HCT116 (cell line): Measurements from ENCODE around the gene SH3D21. TPM values are rescaled to one million over a fixed set of nuclear protein-coding genes. Genes with fewer than 3 reads are reported as not detected.

Experiments used
- ATAC-seq: fragments of 200-7000 bp; cut with Tn5 transposase; 2 replicates; pipeline ENCODE4 v1.9.1; 2020; ENCODE audit warnings: mild to moderate bottlenecking, moderate library complexity
- BruUV-seq: library from RNA; stranded (reverse); fragments of 400-500 nt; replicated peaks from 2 replicates; lab custom pipeline; 2021; lab: Mats Ljungman, UMichigan
- CTCF ChIA-PET: fragments of 300-600 bp; sonication (Branson Sonifier 250); formaldehyde crosslinking; loops from one replicate; lab custom pipeline; 2021; ENCODE audit warnings: antibody characterized with exemption; lab: Charles Lee
- POLR2A ChIA-PET: fragments of 300-600, 350-600 bp; sonication (Branson Sonifier 250); formaldehyde crosslinking; loops from one replicate; lab custom pipeline; 2021; ENCODE audit warnings: antibody characterized with exemption; lab: Charles Lee
- RAD21 ChIA-PET, 2 experiments: fragments of 300-600 bp; sonication (Branson Sonifier 250); formaldehyde crosslinking; loops; one replicate each; lab custom pipeline; 2023; ENCODE audit warnings: low total read pairs in 2 of 2; ENCODE audit not compliant: uncharacterized antibody in 2 of 2, unreplicated experiment in 2 of 2, low non-redundant PET in 1 of 2; lab: Charles Lee
- DNase-seq: peaks from one replicate; pipeline ENCODE4 v3.0.0-alpha.2; 2010; ENCODE audit warnings: low read depth, low spot score
- H2AFZ ChIP-seq: fragments of 200-600 bp; shearing (Covaris generic), sonication (generic); 2 replicates; pipeline ENCODE4 v1.6.1; 2017; ENCODE audit warnings: low read depth, mixed run types, mixed read lengths, antibody characterized with exemption, low read length; ENCODE audit not compliant: poor library complexity, severe bottlenecking
- H3K27ac ChIP-seq: 2 replicates; pipeline ENCODE4 v1.5.1; 2012; ENCODE audit warnings: low read depth, low read length
- H3K27me3 ChIP-seq: fragments of 200-600 bp; sonication (generic); 2 replicates; pipeline ENCODE4 v1.6.1; 2016; ENCODE audit warnings: mixed run types, low read length, mixed read lengths; ENCODE audit not compliant: insufficient read depth
- H3K36me3 ChIP-seq, 2 experiments: fragments of 200-500 bp in 1 of 2; fragments of 200-600 bp in 1 of 2; sonication (Bioruptor generic) in 1 of 2; sonication (generic) in 1 of 2; 2 replicates each; pipeline versions ENCODE4 v1.5.1 to v1.6.1; 2014 to 2016; ENCODE audit warnings: low read length in 2 of 2, inconsistent platforms in 1 of 2, mixed read lengths in 1 of 2, mixed run types in 1 of 2; ENCODE audit not compliant: insufficient read depth in 2 of 2, control insufficient read depth in 1 of 2
- H3K4me1 ChIP-seq, 2 experiments: fragments of 200-600 bp in 1 of 2; sonication (generic) in 1 of 2; 2 replicates each; pipeline versions ENCODE4 v1.5.1 to v1.6.1; 2012 to 2017; ENCODE audit warnings: low read length in 2 of 2, inconsistent platforms in 1 of 2, mild to moderate bottlenecking in 1 of 2, mixed read lengths in 1 of 2, mixed run types in 1 of 2, moderate library complexity in 1 of 2; ENCODE audit not compliant: insufficient read depth in 2 of 2, control insufficient read depth in 1 of 2
- H3K4me2 ChIP-seq: fragments of 200-600 bp; sonication (generic); 2 replicates; pipeline ENCODE4 v1.6.1; 2017; ENCODE audit warnings: mixed run types, low read length, mixed read lengths
- H3K4me3 ChIP-seq, 2 experiments: fragments of 200-600 bp in 1 of 2; sonication (generic) in 1 of 2; replicated peaks in 1 of 2; 2 replicates each; pipeline ENCODE4 v1.5.1; 2011 to 2016; ENCODE audit warnings: low read length in 2 of 2, control low read depth in 1 of 2, low read depth in 1 of 2, mild to moderate bottlenecking in 1 of 2, mixed read lengths in 1 of 2, mixed run types in 1 of 2
- H3K79me2 ChIP-seq: fragments of 200-600 bp; sonication (generic); 2 replicates; pipeline ENCODE4 v1.6.1; 2017; ENCODE audit warnings: mild to moderate bottlenecking, mixed run types, low read length, moderate library complexity, mixed read lengths; ENCODE audit not compliant: insufficient read depth
- H3K9ac ChIP-seq: fragments of 200-600 bp; sonication (generic); 2 replicates; pipeline ENCODE4 v1.6.1; 2016; ENCODE audit warnings: low read length, mixed read lengths
- H3K9me2 ChIP-seq: fragments of 200-600 bp; sonication (generic), shearing (Covaris generic); 2 replicates; pipeline ENCODE4 v1.6.1; 2017; ENCODE audit warnings: mixed run types, mild to moderate bottlenecking, moderate library complexity; ENCODE audit not compliant: insufficient read depth
- H3K9me3 ChIP-seq, 2 experiments: fragments of 200-500 bp in 1 of 2; fragments of 200-600 bp in 1 of 2; sonication (Bioruptor generic) in 1 of 2; sonication (generic) in 1 of 2; 2 replicates each; pipeline ENCODE4 v1.6.1; 2014 to 2017; ENCODE audit warnings: low read length in 2 of 2, mixed read lengths in 2 of 2, inconsistent platforms in 1 of 2, low read depth in 1 of 2, mild to moderate bottlenecking in 1 of 2, mixed run types in 1 of 2, moderate library complexity in 1 of 2; ENCODE audit not compliant: control insufficient read depth in 1 of 2, insufficient read depth in 1 of 2
- H4K20me1 ChIP-seq: fragments of 200-600 bp; sonication (generic), shearing (Covaris generic); 2 replicates; pipeline ENCODE4 v1.6.1; 2017; ENCODE audit warnings: mixed run types, mild to moderate bottlenecking, moderate library complexity; ENCODE audit not compliant: insufficient read depth
- CEBPB ChIP-seq: IDR thresholded peaks from 2 replicates; pipeline ENCODE4 v1.6.1; 2012; ENCODE audit warnings: low read depth
- ELF1 ChIP-seq: IDR thresholded peaks from 2 replicates; pipeline ENCODE4 v1.6.1; 2012; ENCODE audit warnings: low read depth, borderline replicate concordance
- EZH2 ChIP-seq: fragments of 200-600 bp; sonication (generic); IDR thresholded peaks from 2 replicates; pipeline ENCODE4 v1.6.1; 2017; ENCODE audit warnings: antibody characterized with exemption, mixed run types
- JUND ChIP-seq: IDR thresholded peaks from 2 replicates; pipeline ENCODE4 v1.6.1; 2012
- MAX ChIP-seq: IDR thresholded peaks from 2 replicates; pipeline ENCODE4 v1.6.1; 2012
- POLR2AphosphoS5 ChIP-seq: IDR thresholded peaks from 2 replicates; pipeline ENCODE4 v1.6.1; 2011; ENCODE audit warnings: mild to moderate bottlenecking, low read depth, low read length, moderate library complexity
- ZFX ChIP-seq: fragments of 450-650 bp; IDR thresholded peaks from 2 replicates; pipeline ENCODE4 v1.6.1; 2017
- intact Hi-C: fragments of 100-400 bp; cut with micrococcal nuclease; formaldehyde crosslinking; loops from 2 replicates; pipeline ENCODE4 v1.10.0; 2022
- total RNA-seq: library from RNA; stranded (reverse); gene quantifications from one replicate; pipeline ENCODE4 v1.2.1, GENCODE V29; 2021; ENCODE audit not compliant: unreplicated experiment

The SH3D21 gene
- total RNA-seq, 1 experiment from 2014 or later: 9.3 TPM

- peak overlapping the region; percentile 76 for H3K9ac ChIP-seq
- peak overlapping the region; percentile 89 for H3K27ac ChIP-seq
- H3K9me3 ChIP-seq: no peaks in the 10 kb centered on the region
- POLR2A ChIA-PET: interaction anchor here (1.3 to 3.3 kb wide), 2 partner anchors 64 to 79 kb away, joined by 6 to 12 read pairs; no protein-coding TSS in a partner anchor
- no peaks in the 10 kb centered on the region; a peak in 1 of 4 replicates for H3K36me3 ChIP-seq
- TF ChIP-seq ZFX: peak; percentile 34
- TF ChIP-seq EZH2: no peak
- TF ChIP-seq, all 23 proteins: peak for 1
- BruUV-seq: no TSS peak
- CTCF ChIA-PET: interaction anchor here (1.1 to 1.3 kb wide), 3 partner anchors 20 to 172 kb away, joined by 4 to 7 read pairs (median 4); partner anchors contain the start of gene TRAPPC3
- Histone ChIP-seq H3K4me3 (peak overlapping the region; percentile 58 to 69), H3K4me1 (peaks cover 20 to 57% of the 10 kb centered on the region in 2 experiments), H3K79me2 (peaks cover 11% of the 10 kb centered on the region; the same call in 1 of the 2 replicates), H3K27me3 (no peaks in the 10 kb centered on the region), H4K20me1 (no peaks in the 10 kb centered on the region), H2AFZ (no peak overlapping the region), H3K9me2 (no peaks in the 10 kb centered on the region), H3K4me2 (peak overlapping the region; percentile 87)
- RAD21 ChIA-PET: no interaction called here
- intact Hi-C loops: no loop called here
- DNase-seq (no peak), ATAC-seq (peak; percentile 13)
Observed at GRCh38 chr1:36322041-36322785, 16.0 kb downstream of the SH3D21 start.

GRCh38 chr1:36322786-36323635, 16.8 kb downstream of the SH3D21 start:
- Histone ChIP-seq H2AFZ (no peak overlapping the region), H3K9me3 (no peaks in the 10 kb centered on the region), H3K4me1 (peaks cover 20 to 60% of the 10 kb centered on the region in 2 experiments), H3K9me2 (no peaks in the 10 kb centered on the region), H3K27ac (peak overlapping the region; percentile 89), H3K4me3 (peak overlapping the region; percentile 58 to 69), H3K27me3 (no peaks in the 10 kb centered on the region), H3K4me2 (peak overlapping the region; percentile 87), H3K9ac (peak overlapping the region; percentile 76), H4K20me1 (no peaks in the 10 kb centered on the region), H3K79me2 (peaks cover 11% of the 10 kb centered on the region; the same call in 1 of the 2 replicates), H3K36me3 (no peaks in the 10 kb centered on the region; a peak in 1 of 4 replicates)
- BruUV-seq: no TSS peak
- DNase-seq (no peak), ATAC-seq (peak; percentile 32)
- TF ChIP-seq ELF1: no peak
- TF ChIP-seq CEBPB: no peak
- TF ChIP-seq POLR2AphosphoS5: peak; percentile 30; the same call in 1 of the 2 replicates
- peak; percentile 62; the same call in 1 of the 2 replicates for TF ChIP-seq ZFX
- TF ChIP-seq JUND: no peak
- no peak for TF ChIP-seq MAX
- CTCF ChIA-PET: interaction anchor here (1.0 to 1.3 kb wide), 3 partner anchors 23 to 173 kb away, joined by 3 to 7 read pairs (median 4); partner anchors contain the start of gene TRAPPC3
- intact Hi-C loops: no loop called here
- RAD21 ChIA-PET: no interaction called here
- POLR2A ChIA-PET: interaction anchor here (0.5 to 3.3 kb wide), 3 partner anchors 63 to 949 kb away, joined by 3 to 12 read pairs (median 6); no protein-coding TSS in a partner anchor
